Suppressor macrophage (primary cell): ENCODE measurements around the gene RASA3.
"Not testable (repeated sequence)": the region's sequence is repeated elsewhere in the genome, so short reads cannot be mapped to it uniquely, and the experiment has no call there.

Source experiments
- DNase-seq, 4 experiments: peaks; one replicate each; pipeline ENCODE4 v3.0.0-alpha.2; 2020 to 2022

RASA3 gene

GRCh38 chr13:114155926-114156883, 23.8 kb upstream of the RASA3 start:
- no peak for DNase-seq

GRCh38 chr13:114155320-114155719, 22.9 kb upstream of the RASA3 start:
- DNase-seq, result no peak

GRCh38 chr13:114154476-114154875, 22.1 kb upstream of the RASA3 start:
- no peak for DNase-seq

GRCh38 chr13:114153485-114154080, 21.2 kb upstream of the RASA3 start:
- DNase-seq, result no peak

- DNase-seq, result peak; percentile 16 to 71 (median 65)
These were observed 20.5 kb upstream of the RASA3 start for GRCh38 chr13:114152831-114153371.

GRCh38 chr13:114152285-114152645, 19.8 kb upstream of the RASA3 start:
- no peak for DNase-seq

- DNase-seq, result peak; percentile 65 to 85 (median 78)
These were observed 19.3 kb upstream of the RASA3 start for GRCh38 chr13:114151565-114152284.

- peak in 3 of 4 experiments; percentile 39 to 58 (median 52) for DNase-seq
These were observed 18.6 kb upstream of the RASA3 start for GRCh38 chr13:114151031-114151430.

- DNase-seq, result no peak
These were observed 17.6 kb upstream of the RASA3 start for GRCh38 chr13:114149774-114150740.

GRCh38 chr13:114148886-114149285, 16.5 kb upstream of the RASA3 start:
- DNase-seq, result not testable (repeated sequence)

GRCh38 chr13:114148521-114148855, 16.1 kb upstream of the RASA3 start:
- DNase-seq, result peak; percentile 36 to 46 (median 40)

GRCh38 chr13:114147803-114148520, 15.5 kb upstream of the RASA3 start:
- no peak for DNase-seq

- DNase-seq, result no peak
These were observed 14.2 kb upstream of the RASA3 start for GRCh38 chr13:114146629-114147028.

GRCh38 chr13:114146173-114146572, 13.8 kb upstream of the RASA3 start:
- no peak for DNase-seq

- DNase-seq, result no peak
These were observed 13.3 kb upstream of the RASA3 start for GRCh38 chr13:114145722-114146121.

- no peak for DNase-seq
These were observed 12.8 kb upstream of the RASA3 start for GRCh38 chr13:114145256-114145655.

GRCh38 chr13:114144606-114145244, 12.3 kb upstream of the RASA3 start:
- DNase-seq, result no peak

GRCh38 chr13:114143806-114144605, 11.6 kb upstream of the RASA3 start:
- no peak for DNase-seq

- peak; percentile 32 to 64 (median 49) for DNase-seq
These were observed 10.4 kb upstream of the RASA3 start for GRCh38 chr13:114142640-114143490.
